GM18909 (cell line): ENCODE results near the gene KCTD17.

Experiments used
- ATAC-seq: cut with Tn5 transposase; IDR thresholded peaks from one replicate; pipeline ENCODE4 v1.9.1; 2021; ENCODE audit warnings: mild to moderate bottlenecking; ENCODE audit not compliant: unreplicated experiment, poor library complexity

KCTD17 gene

DNA sequence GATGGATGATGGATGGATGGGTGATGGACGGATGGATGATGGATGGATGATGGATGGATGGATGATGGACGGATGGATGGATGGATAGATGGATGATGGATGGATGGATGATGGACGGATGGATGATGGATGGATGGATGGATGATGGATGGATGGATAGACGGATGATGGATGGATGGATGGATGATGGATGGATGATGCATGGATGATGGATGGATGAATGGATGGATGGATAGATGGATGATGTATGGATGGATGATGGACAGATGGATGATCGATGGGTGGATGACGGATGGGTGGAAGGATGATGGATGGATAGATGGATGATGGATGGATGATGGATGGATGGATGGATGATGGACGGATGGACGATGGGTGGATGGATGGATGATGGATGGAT is 21.1 kb downstream of the KCTD17 start:
- no peak for ATAC-seq

DNA sequence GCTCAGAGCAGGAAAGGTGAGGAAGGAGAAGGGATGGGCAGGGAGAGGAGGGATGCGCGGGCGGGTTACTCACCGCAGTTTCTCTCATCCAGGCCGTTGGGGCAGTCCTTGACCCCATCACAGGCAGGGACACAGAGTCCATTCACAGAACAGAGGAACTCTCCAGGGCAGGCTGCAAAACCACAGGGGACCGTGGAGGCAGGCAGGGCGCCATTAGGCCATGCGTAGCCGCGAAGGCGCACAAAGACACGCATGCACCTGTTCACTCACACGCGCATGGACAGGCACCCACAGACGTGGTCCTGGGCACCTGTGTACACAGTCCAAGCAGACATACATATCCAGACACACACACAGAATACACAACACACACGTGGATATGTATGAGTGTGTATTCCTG is 23.0 kb downstream of the KCTD17 start:
- ATAC-seq = no peak

DNA sequence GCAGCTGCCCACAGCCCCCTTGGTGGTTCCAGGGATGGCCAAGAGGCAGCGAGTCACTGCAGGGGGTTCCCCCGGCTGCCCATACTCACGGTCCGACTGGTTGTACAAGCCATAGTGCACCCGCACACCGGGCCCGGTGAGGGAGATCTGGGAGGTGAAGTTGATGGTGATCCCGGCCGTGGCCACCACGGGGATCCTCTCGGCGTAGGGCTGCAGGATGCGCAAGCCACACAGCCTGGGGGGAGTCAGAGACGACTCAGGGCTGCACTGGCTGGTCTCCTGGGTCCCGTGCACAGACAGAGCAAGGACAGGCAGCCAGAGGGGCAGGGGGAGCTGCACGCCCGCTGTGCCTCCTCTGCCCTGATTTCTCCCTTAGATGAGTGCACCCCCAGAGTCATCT is 23.5 kb downstream of the KCTD17 start:
- no peak for ATAC-seq

DNA sequence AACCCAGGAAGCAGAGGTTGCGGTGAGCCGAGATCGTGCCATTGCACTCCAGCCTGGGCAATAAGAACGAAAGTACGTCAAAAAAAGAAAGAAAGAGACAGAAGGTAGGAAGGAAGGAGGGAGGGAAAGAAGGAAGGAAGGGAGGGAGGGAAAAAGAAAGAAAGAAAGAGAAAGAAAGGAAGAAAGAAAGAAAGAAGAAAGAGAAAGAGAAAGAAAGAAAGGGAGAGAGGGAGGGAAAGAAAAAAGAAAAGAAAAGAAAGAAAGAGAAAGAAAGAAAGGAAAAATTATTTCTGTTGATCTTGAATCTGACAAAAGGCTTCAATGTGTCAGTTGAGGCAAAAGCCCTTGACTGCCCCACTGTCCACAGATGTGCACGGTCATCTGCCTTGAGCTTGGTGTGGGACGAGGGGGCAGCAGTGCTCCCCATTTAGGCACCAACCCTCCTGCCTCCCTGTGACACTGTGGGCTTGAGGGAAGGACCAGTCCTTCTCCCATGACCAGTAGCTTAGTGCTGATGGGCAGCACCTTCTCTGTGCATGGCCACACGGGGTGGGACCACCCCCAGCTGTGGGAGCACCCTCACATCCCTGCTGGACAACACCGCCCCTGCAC is 24.4 kb downstream of the KCTD17 start:
- no peak for ATAC-seq

DNA sequence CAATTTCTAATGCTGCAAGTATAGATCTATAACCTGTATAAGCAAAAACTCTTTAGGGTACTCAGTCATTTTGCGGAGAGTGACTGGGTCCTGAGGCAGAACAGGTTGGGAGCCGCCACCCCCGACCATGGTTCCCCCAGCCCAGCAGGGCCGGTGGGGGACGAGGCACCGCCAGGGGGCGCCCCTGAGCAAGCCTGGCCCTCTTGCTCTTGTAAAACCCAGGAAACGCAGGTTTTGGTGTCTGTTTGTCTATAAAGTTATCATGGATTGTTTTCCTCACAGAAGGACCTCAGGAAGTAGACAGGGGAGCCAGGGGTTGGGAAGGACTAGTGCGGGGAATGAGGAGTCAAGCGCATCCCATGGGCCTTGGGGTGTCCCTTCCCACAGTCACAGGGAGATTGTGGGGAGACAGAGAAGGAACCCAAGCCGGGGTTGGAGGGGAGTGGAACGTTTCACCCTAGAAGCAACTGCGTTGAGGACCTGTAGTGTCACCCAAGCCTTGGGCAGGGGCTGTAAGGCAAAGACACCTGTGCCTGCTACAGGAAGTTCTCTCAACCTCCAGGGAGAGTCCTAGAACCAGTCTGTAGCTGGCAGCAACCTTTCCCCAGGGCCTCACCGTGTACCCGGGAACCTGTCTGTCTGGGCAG is 26.4 kb downstream of the KCTD17 start:
- no peak for ATAC-seq

DNA sequence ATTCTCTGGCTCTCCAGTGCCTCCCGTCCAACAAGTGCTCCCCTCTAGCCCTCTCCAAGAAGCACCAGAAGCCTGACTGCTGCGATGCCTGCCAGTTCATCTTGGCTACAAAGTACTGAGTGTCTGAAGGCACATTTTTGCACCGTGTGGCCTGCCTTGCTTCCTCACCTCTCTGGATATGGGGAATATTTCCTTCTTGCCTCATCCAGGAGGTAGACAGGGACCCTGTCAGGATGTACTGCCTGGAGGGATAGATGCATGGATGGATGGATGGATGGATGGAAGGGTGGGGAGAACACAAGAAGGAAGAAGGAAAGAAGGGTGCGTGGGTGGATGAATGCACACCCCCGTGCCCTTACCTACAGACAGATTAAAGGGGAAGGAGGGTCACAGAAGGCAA is 27.6 kb downstream of the KCTD17 start:
- no peak for ATAC-seq

DNA sequence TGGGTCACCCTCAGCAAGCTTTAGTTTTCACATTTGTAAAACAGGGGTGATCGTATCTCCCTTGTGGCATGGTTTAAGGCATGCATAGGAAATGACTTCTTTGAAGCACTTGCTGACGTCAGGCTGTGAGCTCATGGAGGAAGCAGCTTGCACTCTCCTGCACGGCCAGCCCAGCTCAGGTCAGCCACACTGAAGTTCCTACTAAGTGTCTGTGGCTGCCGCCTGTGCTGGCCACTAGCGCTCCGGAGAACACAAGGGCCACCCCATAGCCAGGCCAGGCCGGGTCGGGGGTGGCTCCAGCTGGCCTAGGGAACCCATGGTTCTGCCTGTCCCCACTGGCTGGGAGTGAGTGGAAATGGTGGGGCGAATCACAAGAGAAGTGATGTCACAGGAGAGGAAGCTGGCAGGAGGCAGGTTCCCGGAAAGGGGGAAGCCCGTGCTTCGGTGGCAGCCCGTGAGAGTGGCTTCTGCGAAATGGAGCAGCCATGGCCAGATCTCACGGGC is 28.2 kb downstream of the KCTD17 start:
- ATAC-seq = no peak

DNA sequence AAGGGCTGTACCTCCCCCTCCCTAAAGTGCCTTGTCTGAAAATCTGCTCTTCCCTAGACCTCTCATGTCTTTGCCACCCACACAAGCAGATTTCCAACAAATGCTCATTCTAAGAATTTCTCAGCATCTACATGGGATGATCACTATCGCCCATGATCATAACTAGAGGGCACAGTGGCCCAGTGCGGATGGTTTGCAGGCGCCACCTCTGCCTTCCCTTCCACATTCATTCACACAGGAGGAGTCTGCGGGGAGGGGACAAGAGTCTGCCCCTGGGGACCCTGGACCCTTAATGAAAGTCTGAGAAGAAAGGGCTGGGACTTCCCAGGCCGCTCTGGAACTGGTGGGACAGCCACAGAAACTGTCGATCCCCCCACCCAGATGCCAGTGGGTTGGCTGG is 28.9 kb downstream of the KCTD17 start:
- no peak for ATAC-seq

DNA sequence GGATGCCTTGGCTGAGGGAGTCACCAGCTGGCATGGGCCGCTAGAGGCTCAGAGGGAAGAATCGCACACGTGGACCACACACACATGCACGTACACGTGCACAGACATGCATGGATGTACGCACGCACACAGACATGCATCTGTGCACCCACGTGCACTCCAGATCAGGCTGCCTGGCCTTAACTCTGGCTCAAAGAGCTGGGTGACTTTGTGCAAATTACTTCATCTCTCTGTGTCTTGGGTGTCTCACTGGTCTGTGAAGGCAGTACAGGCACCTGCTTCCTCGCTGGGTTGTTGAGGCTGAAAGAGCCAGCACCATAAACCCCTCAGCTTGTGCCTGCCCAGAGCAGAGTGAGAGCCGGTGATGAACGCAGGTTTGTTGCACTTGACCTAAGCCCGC is 29.3 kb downstream of the KCTD17 start:
- no peak for ATAC-seq

DNA sequence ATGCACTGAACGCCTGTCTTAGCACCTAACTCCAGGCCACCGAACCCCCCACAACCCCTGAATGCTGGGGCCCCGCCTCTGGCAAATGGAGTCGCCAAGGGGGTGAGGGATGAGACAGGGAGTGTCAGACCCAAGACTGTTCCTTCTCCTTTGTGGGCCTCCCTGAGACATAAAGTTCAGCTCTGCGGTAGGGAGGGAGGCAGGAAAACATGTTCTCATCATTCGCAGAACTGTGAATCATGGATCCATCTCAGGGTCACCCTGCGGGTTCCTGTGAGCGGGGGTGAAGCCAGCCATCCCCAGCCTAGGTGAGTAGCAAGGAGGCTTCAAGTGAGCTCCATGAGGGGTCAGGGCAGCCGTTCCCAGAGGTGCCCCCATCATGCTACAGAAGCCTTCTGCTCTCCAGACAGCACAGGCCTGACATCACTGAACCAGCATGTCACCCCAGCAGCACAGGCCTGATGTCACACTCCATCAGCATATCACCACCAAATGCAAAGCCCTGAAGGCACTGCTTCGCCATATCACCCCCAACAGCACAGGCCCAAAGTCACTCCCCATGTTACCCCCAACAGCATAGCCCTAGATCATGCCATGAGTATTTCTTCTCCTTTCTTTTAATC is 30.8 kb downstream of the KCTD17 start:
- ATAC-seq = no peak

DNA sequence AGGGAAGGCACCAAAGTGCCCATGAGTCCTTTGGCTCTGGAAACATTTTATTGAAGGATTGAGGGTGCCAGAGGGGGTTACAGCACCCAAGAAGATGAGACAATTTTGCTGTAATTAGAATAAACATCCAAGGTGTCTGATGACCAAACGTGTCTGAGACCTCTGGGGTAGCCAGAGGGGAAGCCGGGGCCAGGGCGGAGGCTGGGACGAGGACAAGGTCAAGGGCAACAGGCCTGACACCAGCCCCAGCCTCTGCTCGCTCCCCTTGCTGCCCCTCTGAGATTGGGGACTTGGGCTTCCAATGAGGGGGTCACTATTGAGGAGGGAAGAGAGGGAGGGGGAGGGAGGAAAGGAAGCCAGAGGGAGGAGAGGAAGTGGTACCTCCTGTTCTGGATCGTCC is 32.4 kb downstream of the KCTD17 start:
- no peak for ATAC-seq

DNA sequence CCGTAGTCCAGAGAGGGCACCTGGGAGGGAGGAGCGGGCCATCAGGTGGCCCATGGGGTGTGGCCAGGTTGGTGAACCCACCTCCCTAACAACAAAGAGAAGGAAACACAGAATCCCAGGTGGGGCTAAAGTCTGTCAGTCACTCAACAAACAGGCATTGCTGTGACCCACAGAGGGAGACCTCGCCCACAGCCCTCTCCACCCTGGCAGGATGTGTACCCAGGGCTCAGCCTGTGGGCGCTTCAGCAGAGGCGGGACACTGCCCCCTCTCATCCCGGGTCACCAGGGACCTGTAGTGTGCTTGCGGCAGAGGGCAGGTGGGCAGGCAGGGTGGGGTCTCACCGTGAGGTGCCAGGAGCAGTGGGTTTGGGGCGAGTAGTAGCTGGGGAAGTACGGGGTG is 32.8 kb downstream of the KCTD17 start:
- ATAC-seq = no peak

DNA sequence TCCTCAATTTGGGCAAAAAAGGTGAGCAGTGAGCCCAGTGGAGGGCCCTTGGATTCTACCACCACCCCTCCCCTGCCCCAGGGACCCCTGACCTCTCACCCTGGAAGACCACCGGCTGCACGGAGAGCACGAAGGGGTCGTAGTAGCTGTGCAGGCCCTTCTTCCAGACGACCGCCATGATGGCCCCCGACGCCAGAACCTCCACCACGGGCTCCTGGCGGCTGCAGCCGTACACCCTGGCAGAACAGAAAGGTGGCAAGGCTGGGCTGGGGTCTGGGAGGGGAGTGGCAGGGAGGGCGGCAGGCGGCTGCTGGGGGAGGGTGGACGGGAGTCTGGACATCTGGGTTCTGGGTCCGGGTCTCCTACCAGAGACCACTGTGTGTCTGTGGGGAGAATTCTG is 34.6 kb downstream of the KCTD17 start:
- no peak for ATAC-seq

DNA sequence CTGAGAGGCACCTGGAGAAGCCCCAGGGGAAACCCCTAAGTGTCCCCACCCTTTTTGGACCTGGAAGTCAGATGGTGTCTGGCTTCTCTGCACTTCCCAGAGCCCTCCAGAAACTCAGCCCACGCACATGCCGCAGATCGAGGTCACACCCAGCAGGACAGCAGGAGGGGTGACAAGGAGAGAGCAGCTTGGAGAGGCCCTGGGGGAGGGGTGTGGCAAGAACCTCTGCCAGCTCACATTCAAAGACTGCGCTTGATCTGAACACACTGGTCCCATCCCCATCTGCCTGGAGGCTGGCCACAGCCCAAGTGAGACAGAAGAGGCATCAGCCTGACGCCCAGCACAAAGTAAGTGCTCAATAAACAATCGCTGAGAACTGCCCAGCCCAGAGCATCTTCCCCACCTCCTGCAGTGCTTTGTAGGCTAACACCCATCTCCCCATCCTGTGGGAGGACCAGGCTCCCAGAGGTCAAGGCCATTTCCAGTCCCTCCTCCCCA is 36.6 kb downstream of the KCTD17 start:
- no peak for ATAC-seq

DNA sequence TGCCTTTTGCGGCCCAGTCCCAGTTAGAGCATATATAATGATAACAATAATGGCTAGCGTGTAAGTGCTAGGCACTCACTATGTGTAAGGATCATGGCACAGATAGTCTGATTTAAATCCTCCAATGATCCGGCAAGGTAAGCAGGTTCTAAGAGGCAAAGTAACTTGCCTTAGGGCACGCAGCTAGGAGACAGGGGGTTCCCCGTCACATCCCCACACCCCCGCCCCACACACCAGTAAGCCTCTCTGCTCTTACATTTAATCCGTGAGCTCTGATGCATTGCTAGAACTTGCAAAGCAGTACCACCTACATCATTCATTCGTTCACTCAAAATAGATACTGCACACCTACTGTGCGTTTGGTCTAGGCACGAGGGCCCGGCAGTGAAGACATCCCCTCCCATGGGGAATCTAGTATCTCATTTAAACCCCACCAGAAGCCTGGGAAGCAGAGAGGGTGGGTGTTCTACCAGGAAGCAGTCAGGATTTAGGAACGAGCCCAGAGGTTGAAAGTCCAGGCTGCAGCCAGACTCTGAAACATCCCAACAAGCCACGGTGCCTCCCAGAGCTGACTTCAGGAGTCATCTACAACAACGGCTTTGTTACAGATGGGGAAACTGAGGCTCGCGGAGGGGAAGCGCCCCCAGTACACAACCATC is 37.3 kb downstream of the KCTD17 start:
- no peak for ATAC-seq

DNA sequence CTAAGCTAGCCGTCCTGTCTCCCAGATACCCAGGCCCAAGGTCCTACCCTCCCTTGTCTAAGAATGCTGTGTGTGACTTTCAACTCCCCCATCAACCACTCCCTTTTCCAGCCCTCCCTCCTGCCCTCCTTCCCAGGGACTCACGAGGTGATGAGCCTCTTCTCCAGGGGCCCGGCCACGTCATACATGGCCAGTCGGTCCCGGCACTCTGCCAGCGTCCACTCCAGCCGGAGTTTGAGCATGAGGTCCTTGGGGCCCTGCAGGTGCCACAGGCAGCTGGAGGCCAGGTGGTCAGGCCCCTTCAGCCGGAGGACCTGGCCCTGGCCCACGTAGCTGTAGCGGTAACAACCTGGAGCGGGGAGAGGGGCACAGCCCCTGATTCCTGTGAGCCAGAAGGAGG is 37.9 kb downstream of the KCTD17 start:
- no peak for ATAC-seq

DNA sequence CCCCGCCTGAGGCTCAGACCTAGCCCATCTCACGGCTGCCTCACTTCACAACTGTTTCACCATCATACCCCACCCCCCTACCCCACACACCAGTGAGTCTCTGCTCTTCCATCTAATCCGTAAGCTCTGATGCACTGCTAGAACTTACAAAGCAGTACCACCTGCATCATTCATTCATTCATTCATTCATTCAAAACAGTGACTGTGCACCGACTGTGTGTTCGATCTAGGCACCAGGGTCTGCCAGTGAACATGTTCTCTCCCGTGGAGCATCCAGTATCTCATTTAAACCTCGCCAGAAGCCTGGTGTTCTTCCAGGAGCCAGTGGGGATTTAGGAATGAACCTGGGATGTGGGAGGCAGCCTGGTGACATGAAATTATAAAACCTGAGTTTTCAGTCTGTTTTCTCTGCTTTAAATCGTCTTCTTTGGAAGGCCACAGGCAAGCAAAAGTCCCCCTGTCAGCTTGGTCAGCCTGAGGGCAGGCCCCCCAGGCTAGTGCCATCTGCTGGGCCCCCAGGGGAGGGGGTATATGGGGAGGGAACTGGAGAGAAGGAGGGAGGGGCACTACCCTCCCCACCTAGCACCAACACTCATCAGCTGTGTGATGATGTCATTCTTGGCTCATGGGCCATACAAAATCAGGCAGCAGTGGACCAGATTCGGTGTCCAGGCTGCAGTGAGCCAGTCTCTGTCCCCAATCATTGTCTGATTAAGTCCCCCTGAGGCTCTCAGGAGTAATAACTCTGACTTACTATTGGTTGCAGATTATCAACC is 39.6 kb downstream of the KCTD17 start:
- ATAC-seq = no peak

DNA sequence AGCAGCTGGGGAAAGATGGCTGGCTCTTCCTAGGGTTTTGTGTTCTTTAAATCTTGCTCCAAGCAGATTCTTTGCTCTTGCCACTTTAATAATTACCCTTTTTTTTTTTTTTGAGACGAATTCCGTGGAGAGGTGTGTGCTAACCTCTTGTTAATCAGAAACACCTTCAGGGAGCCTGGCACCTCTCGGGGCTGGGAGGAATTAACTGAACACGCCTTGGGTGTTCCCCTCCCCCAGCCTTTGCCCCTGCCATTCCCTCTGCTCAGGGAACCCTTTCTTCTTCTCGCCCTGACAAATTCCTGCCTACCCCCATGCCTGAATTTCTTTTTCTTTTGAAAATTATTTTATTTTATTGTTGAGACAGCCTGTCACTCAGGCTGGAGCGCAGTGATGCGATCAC is 40.5 kb downstream of the KCTD17 start:
- no peak for ATAC-seq

DNA sequence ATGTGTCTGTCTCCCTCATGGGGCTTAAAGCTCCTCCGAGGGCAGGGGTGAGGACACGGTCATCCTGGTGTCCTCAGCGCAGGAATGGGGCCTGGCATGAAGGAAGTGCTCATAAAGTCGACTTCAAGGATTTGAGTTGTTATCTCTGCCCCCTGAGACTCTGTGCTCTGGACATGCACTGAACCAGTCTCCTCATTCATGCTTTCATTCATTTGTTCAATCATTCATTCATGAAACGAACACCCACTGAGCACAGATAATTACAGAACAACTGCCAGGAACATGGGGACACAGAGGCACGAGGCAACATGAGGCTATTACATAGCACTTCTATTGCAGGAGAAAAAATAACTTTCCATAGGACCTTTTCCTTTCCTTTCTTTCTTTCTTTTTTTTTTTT is 41.5 kb downstream of the KCTD17 start:
- no peak for ATAC-seq

DNA sequence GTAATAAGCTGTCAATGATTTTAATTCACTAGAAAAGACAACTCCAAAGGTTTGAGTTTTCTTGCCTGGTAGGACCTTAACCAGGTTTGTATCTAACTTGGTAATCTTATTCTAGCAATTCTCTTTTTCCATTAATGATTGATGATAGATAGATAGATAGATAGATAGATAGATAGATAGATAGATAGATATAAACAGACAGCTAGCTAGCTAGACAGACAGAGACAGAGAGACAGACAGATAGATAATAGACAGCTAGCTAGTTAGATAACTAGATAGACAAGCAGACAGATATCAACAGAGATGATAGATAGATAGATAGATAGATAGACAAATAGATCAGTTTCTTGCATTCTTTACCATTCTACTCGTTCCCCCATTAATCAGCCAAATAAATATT is 42.7 kb downstream of the KCTD17 start:
- no peak for ATAC-seq
